NCI-H345 treated with DMSO at 0.1 percent for 48 hours (cell line): Measurements from ENCODE around the gene PDE7B.
"Not testable (repeated sequence)": the region's sequence is repeated elsewhere in the genome, so short reads cannot be mapped to it uniquely, and the experiment has no call there.

Source experiments
- DNase-seq: peaks from one replicate; lab custom pipeline; 2025; ENCODE audit not compliant: unreplicated experiment; lab: John Stamatoyannopoulos, UW

Gene PDE7B

DNA sequence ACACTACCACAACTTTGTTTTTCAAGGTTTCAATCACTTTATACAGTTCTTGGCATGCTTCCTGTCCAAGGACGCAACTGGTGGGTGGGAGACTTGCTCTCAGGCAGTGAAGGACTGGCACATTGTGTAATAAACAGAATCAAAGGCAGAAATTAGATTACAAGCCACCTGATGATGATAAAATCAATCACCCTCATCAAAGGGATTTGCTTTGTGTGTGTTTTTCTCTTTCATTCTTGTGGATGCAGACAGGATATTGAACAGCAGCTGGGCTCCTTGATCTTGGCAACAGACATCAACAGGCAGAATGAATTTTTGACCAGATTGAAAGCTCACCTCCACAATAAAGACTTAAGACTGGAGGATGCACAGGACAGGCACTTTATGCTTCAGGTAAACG, 327.2 kb downstream of the PDE7B start:
- DNase-seq: no peak

DNA sequence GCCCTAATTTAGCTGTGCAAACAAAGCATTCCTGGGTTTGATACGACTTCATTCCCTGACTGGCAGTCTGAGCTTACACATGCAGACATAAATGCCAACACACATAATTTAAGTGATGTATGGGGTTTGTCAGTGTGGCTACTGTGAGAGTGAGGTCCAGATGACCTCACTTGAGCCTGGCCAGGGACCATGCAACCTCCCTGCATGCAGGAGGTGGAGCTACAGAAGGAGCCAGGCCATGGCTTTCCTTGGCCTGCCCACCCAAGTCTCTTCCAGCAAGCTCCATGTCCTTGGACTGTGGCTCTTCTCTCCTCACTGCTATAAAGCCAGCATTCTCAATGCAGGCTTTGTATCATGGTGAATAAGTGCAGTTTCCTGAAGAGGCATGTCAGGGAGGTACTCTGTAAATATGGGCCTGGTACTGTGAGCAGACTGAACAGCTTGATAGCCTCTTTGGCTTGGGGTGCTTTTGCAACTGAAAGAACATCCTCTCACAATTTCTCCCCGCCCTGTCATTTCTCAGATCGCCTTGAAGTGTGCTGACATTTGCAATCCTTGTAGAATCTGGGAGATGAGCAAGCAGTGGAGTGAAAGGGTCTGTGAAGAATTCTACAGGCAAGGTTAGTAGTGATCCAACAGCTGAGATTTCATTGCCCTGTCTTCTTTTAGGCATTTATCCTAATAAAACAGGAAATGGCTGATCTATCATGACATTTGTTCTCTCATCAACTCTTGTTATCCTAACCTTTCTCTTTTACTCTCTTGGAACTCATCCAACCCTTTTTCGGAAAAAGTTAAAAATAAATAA, 329.4 kb downstream of the PDE7B start:
- DNase-seq: no peak

DNA sequence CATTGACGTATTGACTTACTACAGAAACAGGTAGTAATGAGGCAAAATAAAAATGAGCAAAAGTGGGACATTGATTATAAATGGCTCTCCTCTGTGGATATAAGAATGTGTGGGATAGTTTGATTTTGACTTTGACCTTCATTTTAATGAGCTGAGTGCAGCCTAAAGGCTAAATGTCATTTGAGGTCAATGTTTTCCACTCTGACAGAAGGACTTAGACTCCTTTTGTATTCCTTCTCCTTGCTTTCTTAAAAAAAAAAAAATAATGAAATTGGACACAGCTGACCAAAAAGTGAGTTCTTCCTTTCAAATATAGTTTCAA, 330.0 kb downstream of the PDE7B start:
- DNase-seq: no peak

DNA sequence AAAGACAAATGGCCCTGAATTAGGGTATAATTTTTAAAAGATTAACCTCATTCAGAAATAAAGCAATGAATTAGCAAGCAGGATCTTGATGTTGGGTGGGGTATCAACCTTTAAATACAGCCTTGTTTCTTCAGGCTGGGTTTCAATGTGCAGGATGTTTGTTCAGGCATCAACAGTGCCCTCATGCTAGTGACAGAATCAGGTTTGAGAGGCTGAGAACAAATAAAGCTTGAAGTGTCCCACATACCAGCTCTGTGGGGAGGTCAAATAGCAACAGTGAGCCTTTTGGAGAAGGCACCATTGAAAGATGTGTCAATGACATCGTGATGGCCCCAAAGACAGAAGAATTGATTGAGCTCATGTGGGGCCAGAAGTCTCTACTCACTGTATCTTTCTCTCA, 330.4 kb downstream of the PDE7B start:
- peak; percentile 7 for DNase-seq

DNA sequence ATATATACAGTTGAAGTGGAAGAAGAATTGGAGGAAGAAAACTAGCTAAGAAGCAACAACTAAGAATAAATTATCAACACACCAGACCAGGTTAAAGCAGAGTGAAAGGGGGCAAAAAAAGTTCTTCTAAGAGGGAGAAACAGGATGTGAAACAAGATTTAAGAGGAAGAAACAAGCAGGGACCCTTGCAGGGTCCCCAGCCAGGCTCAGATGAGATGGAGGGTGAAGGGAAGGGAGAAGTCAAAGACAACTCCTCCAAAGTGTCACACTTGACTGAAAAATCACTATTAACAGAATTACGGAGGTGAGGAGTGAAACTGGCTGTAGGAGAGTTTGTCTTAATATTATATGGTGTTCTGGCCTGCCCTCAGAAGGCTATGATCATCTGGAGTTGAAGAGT, 333.2 kb downstream of the PDE7B start:
- no peak for DNase-seq

DNA sequence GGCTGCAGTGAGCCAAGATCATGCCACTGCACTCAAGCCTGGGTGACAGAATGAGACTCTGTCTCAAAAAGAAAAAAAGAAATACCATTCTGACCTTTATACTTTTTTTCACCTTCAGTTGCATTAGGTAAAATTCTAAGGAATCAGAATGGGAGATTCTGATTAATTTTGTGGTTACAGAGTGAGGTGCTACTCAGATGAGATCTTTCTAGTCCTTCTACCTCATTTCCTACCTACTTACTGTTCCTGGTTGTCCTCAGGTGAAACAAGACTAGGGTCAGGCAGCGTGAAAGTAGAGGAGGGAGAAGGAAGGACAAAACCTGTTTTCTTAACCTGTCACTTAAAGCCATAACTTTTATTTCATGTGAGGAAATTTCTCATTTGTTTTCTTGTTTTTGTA, 334.9 kb downstream of the PDE7B start:
- no peak for DNase-seq

DNA sequence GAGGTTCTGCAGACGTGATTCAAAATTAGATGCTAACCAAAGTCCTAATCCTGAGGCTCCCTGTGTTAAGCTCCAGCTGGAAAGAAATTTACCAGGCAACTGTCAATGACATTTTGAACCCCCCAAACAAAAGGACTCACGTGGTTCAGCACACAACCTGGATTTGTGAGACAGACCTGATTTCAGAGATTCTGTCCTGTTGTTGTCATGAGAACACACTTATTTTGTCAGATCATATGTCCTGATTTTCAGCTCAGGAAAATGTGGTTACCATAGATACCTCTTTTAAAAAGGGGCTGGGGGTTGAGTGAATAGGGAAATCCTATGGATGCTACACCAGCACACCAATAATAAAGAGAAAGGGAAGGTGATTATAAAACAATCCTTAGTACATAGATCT, 337.0 kb downstream of the PDE7B start:
- DNase-seq: no peak

DNA sequence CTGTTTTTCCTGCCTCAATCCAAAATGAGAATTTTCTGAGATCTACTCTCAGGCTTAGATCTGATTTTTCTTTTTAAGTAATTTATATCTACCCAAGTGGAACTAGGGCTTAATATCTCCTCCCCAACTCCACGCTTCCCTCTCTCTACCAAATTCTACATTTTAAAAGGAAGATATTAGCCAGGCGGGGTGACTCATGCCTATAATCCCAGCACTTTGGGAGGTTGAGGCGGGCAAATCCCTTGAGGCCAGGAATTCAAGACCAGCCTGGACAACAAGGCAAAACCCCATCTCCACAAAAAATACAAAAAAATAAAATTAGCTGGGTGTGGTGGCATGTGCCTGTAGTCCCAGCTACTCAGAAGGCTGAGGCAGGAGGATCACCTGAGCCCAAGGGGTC, 337.6 kb downstream of the PDE7B start:
- DNase-seq: no peak

DNA sequence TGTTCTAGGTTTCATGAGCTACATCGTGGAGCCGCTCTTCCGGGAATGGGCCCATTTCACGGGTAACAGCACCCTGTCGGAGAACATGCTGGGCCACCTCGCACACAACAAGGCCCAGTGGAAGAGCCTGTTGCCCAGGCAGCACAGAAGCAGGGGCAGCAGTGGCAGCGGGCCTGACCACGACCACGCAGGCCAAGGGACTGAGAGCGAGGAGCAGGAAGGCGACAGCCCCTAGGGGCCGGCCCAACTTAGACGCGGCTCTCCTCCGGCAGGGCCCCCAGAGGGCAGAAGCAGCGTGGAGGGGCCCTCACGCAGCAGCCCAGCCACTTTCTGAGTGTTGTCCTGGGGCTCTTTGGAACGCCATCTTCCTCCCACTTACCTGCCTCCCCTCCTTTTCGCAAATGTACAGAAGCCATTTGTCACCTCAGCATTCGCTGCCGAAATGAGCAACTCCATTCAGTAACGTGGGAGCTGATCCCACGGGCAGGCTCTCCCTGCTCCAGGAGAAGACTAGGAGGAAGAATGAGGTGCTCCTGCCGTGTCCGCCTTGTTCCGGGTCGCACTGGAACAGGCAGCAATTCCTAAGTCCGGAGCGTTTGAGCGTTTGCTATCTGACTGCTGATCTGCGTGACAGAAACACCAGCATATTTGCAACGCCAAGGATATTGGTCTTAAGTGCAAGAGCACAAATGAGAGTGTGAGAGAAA, 340.3 kb downstream of the PDE7B start:
- DNase-seq: no peak

DNA sequence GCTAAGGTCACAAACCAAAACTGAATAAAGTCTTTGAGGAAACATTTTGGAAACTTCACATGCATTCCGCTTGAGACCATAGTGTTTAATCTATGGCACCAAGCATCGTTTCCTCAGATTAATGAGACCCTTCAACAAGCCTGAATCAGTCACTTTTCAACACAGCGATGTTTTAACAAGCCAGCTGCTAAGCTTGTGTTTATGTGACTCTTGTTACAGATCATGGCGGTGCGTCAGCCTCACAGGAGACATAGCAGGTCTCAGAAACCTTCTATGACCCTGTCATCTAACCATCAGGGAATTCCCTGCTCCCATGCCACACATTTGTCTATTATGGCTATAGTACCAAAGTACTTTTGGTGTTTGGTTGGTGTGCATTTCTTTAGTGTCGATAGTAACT, 341.4 kb downstream of the PDE7B start:
- no peak for DNase-seq

DNA sequence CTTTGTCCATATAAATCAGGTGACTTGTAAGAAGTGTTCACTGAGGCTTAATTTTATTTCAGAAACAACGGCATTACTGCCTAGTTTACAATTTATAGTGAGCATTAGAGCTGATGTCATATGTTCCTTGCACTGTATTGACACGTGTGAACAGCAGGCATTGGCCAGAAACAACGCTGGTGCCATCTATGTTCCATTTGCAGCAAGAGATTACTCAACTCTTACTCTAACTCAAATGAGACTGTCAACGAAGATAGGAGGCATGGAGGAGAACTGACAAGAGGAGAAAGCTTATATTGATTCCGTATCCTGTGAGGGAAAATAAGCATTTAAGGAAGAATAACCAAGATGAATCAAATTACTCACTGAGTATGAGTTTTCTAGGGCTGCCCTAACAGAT, 350.2 kb downstream of the PDE7B start:
- DNase-seq: no peak

DNA sequence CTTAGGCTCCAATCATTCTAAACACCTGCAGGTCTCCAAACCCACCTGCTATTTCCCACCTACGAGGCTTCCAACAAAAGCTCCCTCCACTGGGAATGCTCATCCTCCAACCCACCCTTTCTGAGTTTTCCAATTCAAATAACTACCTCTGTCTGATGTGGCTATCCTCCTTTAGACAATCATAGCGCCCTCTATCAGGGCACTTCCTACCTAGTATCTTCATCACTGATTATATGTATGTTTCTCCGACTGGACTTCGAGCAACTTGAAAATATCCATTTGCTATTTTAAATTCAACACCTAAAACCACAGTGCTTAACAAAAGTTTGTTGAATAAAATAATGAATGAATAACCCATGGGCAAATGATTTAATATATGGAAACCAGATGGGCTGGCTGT, 357.3 kb downstream of the PDE7B start:
- DNase-seq: no peak

DNA sequence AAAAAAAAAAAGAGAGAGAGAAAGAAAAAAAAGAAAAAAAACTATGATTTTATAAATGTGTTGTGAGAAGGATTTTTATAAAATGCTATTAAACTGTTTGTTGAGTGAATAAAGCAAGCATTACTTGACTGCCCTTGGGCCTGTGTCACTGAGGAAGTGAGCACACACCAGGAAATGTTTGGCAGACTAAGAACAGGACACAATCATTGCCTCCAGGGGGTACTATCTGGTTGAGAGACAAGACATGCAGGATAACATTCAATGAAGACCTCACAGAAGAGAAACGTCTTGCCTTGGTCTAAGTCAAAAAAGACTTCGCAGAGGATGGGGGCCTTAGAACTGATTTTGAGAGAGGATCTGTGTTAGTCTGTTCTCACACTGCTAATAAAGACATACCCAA, 358.0 kb downstream of the PDE7B start:
- no peak for DNase-seq

DNA sequence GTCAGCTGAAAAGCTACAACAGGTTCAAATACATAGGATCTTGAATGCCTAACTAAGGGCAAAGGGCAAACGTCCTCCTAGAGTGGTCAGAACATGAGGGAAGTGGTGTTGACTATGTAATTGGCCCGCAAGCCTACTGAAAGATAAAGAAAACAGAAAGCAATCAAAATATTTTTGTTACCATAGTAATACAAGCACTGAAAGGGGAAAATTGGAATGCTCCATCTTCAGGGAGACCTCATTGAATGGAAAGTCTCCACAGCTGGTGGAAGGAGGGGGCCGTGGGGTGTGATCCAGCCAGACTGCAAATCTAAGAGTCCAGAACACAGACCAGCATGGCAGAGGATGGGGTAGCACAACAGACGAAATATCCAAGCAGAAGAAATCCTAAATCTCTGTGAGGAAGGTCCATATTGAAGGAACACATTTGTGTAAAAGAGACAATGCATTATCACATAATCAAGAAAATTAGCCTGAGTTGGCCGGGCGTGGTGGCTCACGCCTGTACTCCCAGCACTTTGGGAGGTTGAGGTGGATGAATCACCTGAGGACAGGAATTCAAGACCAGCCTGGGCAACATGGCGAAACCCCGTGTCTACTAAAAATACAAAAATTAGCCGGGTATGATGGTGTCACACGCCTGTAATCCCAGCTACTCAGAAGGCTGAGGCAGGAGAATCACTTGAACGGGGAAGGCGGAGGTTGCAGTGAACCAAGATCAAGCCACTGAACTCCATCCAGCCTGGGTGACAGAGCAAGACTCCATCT, 359.1 kb downstream of the PDE7B start:
- DNase-seq: no peak

DNA sequence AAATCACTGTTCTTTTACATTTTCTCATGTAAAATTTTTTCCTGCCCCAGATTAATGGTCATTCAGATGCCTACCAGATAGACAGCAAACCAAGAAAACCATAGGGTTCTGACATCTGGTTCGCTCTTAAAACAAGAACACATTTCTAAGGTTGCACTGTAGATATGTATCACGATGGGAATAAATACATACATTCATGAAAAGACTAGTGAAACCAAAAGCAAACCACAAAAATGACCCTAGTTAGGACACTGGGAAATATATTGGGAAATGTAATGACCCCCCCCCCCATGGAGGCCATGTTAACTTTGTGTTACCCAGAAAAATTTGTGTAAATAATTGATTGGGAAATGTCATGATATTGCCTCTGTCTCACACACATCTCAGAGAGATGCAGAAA, 361.1 kb downstream of the PDE7B start:
- DNase-seq: no peak

DNA sequence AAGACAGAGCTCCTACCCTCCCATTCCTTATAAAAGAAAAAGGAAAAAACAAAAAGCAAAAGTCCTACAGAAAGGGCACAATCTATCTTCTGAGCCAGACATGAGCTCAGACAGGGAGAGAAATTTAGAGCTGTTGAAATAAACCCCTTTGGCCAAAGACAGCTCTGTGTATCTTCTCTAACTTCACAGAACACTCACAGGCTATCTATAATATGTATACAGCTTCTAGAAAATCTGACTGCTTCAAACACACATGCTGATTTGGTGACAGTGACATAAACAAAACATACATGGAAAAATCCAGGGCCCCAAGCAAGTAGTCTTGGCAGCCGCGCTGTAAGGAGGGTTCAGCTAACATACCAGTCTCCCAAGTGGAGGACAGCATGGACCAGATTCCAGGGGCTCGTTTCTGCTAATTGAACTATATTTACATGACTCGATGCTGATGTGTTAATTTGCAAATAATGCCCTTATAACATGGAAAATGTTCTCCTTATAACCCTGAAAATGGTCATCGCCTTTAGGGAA, 361.6 kb downstream of the PDE7B start:
- no peak for DNase-seq

DNA sequence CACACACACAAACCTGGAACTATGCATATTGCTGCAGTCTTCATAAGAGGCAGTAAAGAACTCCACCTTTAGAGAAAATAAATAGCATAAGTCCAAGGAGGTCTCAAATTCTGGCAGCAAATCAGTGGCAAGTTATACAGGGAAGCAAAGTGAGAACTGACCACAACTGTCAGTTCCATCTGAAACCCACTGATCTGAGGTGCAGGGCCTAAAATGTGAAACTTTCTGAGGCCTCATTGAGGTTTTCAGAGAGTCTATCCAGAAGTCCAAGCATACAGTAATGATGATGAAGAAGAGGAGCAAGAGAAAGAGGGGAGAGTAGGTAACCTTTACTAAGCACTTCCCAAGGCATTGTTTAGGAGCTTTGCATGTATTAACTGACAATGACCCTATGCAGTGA, 362.4 kb downstream of the PDE7B start:
- DNase-seq: no peak

DNA sequence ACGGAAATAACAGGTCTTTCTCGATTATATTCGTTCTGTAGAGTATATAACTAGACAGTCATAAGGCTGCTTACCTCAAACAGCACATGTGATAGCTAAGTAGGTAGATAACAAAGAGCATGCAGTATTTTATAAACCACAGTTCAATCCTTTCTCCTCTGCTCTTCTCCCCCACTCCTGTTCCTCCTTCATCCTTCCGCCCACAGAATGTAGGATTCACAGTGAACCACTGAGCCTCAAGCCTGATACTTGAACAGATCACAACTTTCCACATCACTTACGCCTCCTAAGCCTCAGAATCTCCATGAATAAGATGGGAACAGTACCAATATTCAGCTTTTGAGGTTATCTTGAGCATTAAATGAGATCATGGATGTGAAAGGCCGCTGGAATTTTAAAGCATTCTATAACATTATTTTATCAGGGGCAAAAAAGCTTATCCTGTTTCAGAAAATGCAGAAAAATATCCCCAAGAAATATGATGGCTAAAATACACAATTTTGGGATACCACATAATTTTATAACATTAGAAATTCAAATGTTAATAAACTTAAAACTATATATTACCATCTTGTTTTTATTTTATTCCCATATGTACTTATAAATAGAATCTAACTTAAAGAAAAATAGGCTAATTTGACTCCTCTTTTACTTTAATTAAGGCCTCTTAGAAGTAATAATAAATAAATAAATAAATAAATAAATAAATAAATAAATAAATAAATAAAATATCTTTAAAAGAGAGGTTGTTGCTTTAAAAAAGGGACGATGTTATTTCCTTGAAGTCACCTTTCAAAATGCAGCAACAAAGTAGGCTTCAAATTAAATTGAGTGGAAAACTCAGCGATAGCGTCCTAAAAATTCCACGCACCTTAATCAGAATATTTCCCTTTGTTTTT, 365.3 kb downstream of the PDE7B start:
- DNase-seq: no peak

DNA sequence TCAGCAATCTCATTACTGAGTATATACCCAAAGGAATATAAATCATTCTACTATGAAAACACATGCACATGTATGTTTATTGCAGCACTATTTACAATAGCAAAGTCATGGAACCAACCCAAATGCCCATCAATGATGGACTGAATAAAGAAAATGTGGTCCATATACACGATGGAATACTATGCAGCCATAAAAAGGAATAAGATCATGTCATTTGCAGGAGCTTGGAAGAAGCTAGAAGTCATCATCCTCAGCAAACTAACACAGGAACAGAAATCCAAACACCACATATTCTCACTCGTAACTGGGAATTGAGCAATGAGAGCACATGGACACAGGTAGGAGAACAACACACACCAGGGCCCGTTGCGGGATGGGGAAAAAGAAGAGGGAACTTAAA, 373.5 kb downstream of the PDE7B start:
- DNase-seq: not testable (repeated sequence)

DNA sequence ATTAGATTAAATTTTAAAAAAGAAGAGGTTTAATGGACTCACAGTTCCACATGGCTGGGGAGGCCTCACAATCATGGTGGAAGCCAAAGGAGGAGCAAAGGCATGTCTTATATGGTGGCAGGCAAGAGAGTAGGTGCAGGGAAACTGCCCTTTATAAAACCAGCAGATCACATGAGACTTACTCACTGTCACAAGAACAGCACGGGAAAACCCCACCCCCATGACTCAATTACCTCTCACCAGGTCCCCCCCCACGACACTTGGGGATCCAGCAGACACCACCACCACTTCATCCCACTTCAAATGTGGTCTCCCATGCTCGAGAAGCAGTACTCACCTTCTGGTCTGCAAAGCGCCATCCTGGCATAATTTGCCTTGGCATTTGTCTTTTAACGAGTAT, 374.0 kb downstream of the PDE7B start:
- no peak for DNase-seq
